Neural cell (in vitro differentiated cells): ENCODE data around the gene TSC1. TPM values are rescaled to one million over a fixed set of nuclear protein-coding genes. Genes with fewer than 3 reads are reported as not detected.

Experiments used
- H2AFZ ChIP-seq: fragments of 200-600, 300-800 bp; sonication (generic), shearing (Covaris generic); 2 replicates; pipeline ENCODE4 v1.6.0; 2014; ENCODE audit warnings: low read depth, mild to moderate bottlenecking, antibody characterized with exemption, low read length, moderate library complexity
- H3F3A ChIP-seq: fragments of 200-600 bp; shearing (Covaris generic); 2 replicates; pipeline ENCODE4 v1.6.1; 2016; ENCODE audit warnings: mild to moderate bottlenecking, moderate library complexity, mixed read lengths, antibody characterized with exemption, low read length; ENCODE audit not compliant: insufficient read depth, poor library complexity, severe bottlenecking
- H3K27ac ChIP-seq: fragments of 200-600, 300-800 bp; sonication (generic), shearing (Covaris generic); 2 replicates; pipeline ENCODE4 v1.5.1; 2014; ENCODE audit warnings: mild to moderate bottlenecking, low read length, moderate library complexity
- H3K27me3 ChIP-seq: fragments of 300-800, 200-600 bp; sonication (generic), shearing (Covaris generic); 2 replicates; pipeline ENCODE4 v1.6.0; 2014; ENCODE audit warnings: mild to moderate bottlenecking, low read depth, low read length, moderate library complexity; ENCODE audit not compliant: insufficient read depth
- H3K36me3 ChIP-seq: fragments of 300-800, 200-600 bp; sonication (generic), shearing (Covaris generic); 2 replicates; pipeline ENCODE4 v1.5.1; 2014; ENCODE audit warnings: mild to moderate bottlenecking, antibody characterized with exemption, low read length, moderate library complexity; ENCODE audit not compliant: insufficient read depth
- H3K4me2 ChIP-seq: fragments of 300-800, 200-600 bp; sonication (generic), shearing (Covaris generic); 2 replicates; pipeline ENCODE4 v1.6.0; 2014; ENCODE audit warnings: mild to moderate bottlenecking, low read length
- H3K4me3 ChIP-seq: fragments of 300-800, 200-600 bp; sonication (generic), shearing (Covaris generic); 2 replicates; pipeline ENCODE4 v1.5.1; 2014; ENCODE audit warnings: mild to moderate bottlenecking, low read length, moderate library complexity
- H3K79me2 ChIP-seq: fragments of 200-600 bp; shearing (Covaris generic); replicated peaks from 2 replicates; pipeline ENCODE4 v1.6.0; 2014; ENCODE audit warnings: mild to moderate bottlenecking, low read length, moderate library complexity; ENCODE audit not compliant: insufficient read depth
- H3K9ac ChIP-seq: fragments of 300-800, 200-600 bp; sonication (generic), shearing (Covaris generic); 2 replicates; pipeline ENCODE4 v1.6.1; 2016; ENCODE audit warnings: mild to moderate bottlenecking, low read length, mixed read lengths
- H3K9me2 ChIP-seq: fragments of 200-600 bp; shearing (Covaris generic); 2 replicates; pipeline ENCODE4 v1.6.1; 2016; ENCODE audit warnings: mild to moderate bottlenecking, low read length, mixed read lengths; ENCODE audit not compliant: insufficient read depth
- H3K9me3 ChIP-seq: fragments of 200-600, 300-800 bp; sonication (generic), shearing (Covaris generic); 2 replicates; pipeline ENCODE4 v1.6.1; 2016; ENCODE audit warnings: mild to moderate bottlenecking, mixed run types, low read length, moderate library complexity, mixed read lengths
- H4K20me1 ChIP-seq: fragments of 200-600 bp; shearing (Covaris generic); 2 replicates; pipeline ENCODE4 v1.6.1; 2016; ENCODE audit warnings: mild to moderate bottlenecking, mixed run types; ENCODE audit not compliant: insufficient read depth
- CTCF ChIP-seq: fragments of 450-650 bp; IDR thresholded peaks from 2 replicates; pipeline ENCODE4 v1.5.1; 2014; ENCODE audit warnings: antibody characterized with exemption, mild to moderate bottlenecking, moderate library complexity; ENCODE audit not compliant: poor library complexity, severe bottlenecking
- EP300 ChIP-seq: fragments of 450-650 bp; conservative IDR thresholded peaks from 2 replicates; pipeline ENCODE4 v1.6.1; 2014; ENCODE audit warnings: antibody characterized with exemption, mild to moderate bottlenecking, moderate library complexity; ENCODE audit not compliant: poor library complexity, severe bottlenecking
- EZH2 ChIP-seq: fragments of 200-600, 300-800 bp; shearing (Covaris generic), sonication (generic); IDR thresholded peaks from 2 replicates; pipeline ENCODE4 v1.6.1; 2014; ENCODE audit warnings: antibody characterized with exemption, low read length, borderline replicate concordance, mild to moderate bottlenecking; ENCODE audit not compliant: insufficient read depth, poor library complexity, severe bottlenecking
- MXI1 ChIP-seq: fragments of 450-650 bp; conservative IDR thresholded peaks from 2 replicates; pipeline ENCODE4 v1.6.1; 2014; ENCODE audit warnings: antibody characterized with exemption, mild to moderate bottlenecking; ENCODE audit not compliant: poor library complexity, severe bottlenecking
- POLR2AphosphoS5 ChIP-seq: IDR thresholded peaks from 2 replicates; pipeline ENCODE4 v1.6.1; 2012
- RAD21 ChIP-seq: fragments of 450-650 bp; conservative IDR thresholded peaks from 2 replicates; pipeline ENCODE4 v1.6.1; 2014; ENCODE audit warnings: antibody characterized with exemption, mild to moderate bottlenecking, moderate library complexity
- SMC3 ChIP-seq: fragments of 450-650 bp; conservative IDR thresholded peaks from 2 replicates; pipeline ENCODE4 v1.6.1; 2014; ENCODE audit warnings: antibody characterized with exemption, mild to moderate bottlenecking, moderate library complexity; ENCODE audit not compliant: poor library complexity
- TAF1 ChIP-seq: IDR thresholded peaks from 2 replicates; pipeline ENCODE4 v1.6.1; 2012; ENCODE audit warnings: low read depth
- polyA plus RNA-seq: library from polyadenylated mRNA; depleted of rRNA; stranded (reverse); fragments of >200 nt; gene quantifications from 2 replicates; pipeline ENCODE4 v1.2.3, GENCODE V29; 2014
- TF ChIP-seq, protein P1 (sequence below): IDR thresholded peaks from 2 replicates; pipeline ENCODE4 v1.6.1; 2012; ENCODE audit warnings: borderline replicate concordance

Gene TSC1
- polyA plus RNA-seq, 1 donor from 2014 or later, result 47.1 TPM

- Histone ChIP-seq H3K9me2 (no peaks in the 10 kb centered on the region), H4K20me1 (no peaks in the 10 kb centered on the region), H3K9me3 (no peaks in the 10 kb centered on the region), H3F3A (no peaks in the 10 kb centered on the region), H3K79me2 (no peaks in the 10 kb centered on the region), H3K4me3 (no peak overlapping the region), H3K9ac (no peak overlapping the region), H2AFZ (no peak overlapping the region), H3K27ac (no peak overlapping the region), H3K27me3 (no peaks in the 10 kb centered on the region), H3K4me2 (no peak overlapping the region), H3K36me3 (no peaks in the 10 kb centered on the region)
- TF ChIP-seq MXI1 (no peak), RAD21 (no peak), CTCF (no peak), POLR2AphosphoS5 (no peak), SMC3 (no peak), EP300 (no peak)
- TF ChIP-seq, protein P1, sequence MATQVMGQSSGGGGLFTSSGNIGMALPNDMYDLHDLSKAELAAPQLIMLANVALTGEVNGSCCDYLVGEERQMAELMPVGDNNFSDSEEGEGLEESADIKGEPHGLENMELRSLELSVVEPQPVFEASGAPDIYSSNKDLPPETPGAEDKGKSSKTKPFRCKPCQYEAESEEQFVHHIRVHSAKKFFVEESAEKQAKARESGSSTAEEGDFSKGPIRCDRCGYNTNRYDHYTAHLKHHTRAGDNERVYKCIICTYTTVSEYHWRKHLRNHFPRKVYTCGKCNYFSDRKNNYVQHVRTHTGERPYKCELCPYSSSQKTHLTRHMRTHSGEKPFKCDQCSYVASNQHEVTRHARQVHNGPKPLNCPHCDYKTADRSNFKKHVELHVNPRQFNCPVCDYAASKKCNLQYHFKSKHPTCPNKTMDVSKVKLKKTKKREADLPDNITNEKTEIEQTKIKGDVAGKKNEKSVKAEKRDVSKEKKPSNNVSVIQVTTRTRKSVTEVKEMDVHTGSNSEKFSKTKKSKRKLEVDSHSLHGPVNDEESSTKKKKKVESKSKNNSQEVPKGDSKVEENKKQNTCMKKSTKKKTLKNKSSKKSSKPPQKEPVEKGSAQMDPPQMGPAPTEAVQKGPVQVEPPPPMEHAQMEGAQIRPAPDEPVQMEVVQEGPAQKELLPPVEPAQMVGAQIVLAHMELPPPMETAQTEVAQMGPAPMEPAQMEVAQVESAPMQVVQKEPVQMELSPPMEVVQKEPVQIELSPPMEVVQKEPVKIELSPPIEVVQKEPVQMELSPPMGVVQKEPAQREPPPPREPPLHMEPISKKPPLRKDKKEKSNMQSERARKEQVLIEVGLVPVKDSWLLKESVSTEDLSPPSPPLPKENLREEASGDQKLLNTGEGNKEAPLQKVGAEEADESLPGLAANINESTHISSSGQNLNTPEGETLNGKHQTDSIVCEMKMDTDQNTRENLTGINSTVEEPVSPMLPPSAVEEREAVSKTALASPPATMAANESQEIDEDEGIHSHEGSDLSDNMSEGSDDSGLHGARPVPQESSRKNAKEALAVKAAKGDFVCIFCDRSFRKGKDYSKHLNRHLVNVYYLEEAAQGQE, result no peak
Observed at GRCh38 chr9:132986114-132986513, 41.7 kb upstream of the TSC1 start.

GRCh38 chr9:132985489-132985888, 41.1 kb upstream of the TSC1 start:
- Histone ChIP-seq H2AFZ (no peak overlapping the region), H3K9me3 (no peaks in the 10 kb centered on the region), H3K27me3 (no peaks in the 10 kb centered on the region), H3F3A (no peaks in the 10 kb centered on the region), H3K36me3 (no peaks in the 10 kb centered on the region), H3K27ac (no peak overlapping the region), H3K9ac (no peak overlapping the region), H3K4me2 (no peak overlapping the region), H3K79me2 (no peaks in the 10 kb centered on the region), H3K4me3 (no peak overlapping the region), H3K9me2 (no peaks in the 10 kb centered on the region), H4K20me1 (no peaks in the 10 kb centered on the region)
- TF ChIP-seq RAD21 (no peak), EZH2 (no peak), SMC3 (no peak), MXI1 (no peak), TAF1 (no peak), POLR2AphosphoS5 (no peak), EP300 (no peak), CTCF (no peak)
- TF ChIP-seq, protein P1, result no peak
